Measurements from ENCODE around the gene CLEC19A. TPM values are rescaled to one million over a fixed set of nuclear protein-coding genes. Genes with fewer than 3 reads are reported as not detected.

CLEC19A gene
- total and polyA plus RNA-seq, 2 experiments from 2014 or later, result not detected

DNA sequence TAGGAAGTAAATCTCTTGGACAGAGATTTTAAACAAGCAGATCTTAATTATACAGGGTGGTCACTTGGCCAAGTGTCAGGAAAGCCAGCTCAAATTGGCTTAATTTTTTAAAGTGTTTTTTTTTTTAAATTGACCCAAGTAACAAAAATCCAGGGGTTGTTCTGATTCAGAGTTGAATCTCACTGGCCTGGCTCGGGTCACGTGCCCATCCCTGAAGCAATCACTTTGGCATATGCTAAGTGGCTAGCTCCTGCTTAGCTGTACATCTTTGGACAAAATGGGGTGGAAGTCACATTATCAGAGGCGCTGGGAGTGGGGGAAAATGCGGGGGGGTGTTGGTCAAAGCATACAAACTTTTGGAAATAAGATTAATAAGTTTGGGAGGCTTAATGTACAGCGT is 23.6 kb downstream of the CLEC19A start:
- Histone ChIP-seq H3K79me2 (replicated peaks; ENCODE audit: insufficient read depth) (no peaks in the 10 kb centered on the region), H3K27ac (ENCODE audit: low read depth) (no peak overlapping the region), H4K20me1 (replicated peaks; ENCODE audit: insufficient read depth) (no peaks in the 10 kb centered on the region), H3K9me2 (ENCODE audit: insufficient read depth) (0 out of 2 replicates have a peak, but pooled peaks cover 3% of the 10 kb centered on the region), H3F3A (replicated peaks; ENCODE audit: low read depth) (no peaks in the 10 kb centered on the region), H2AFZ (no peak overlapping the region), H3K4me1 (ENCODE audit: insufficient read depth) (no peaks in the 10 kb centered on the region), H3K27me3 (ENCODE audit: insufficient read depth) (no peaks in the 10 kb centered on the region), H3K4me2 (no peak overlapping the region), H3K4me3 (no peak overlapping the region), H3K36me3 (ENCODE audit: insufficient read depth) (no peaks in the 10 kb centered on the region)
- peaks cover 14% of the 10 kb centered on the region for H3K36me3 Mint-ChIP-seq (ENCODE audit: low read depth)
- no peak overlapping the region for H3K27ac Mint-ChIP-seq
- DNase-seq (ENCODE audit: low spot score) (no peak), ATAC-seq (no peak)
- H3K4me1 Mint-ChIP-seq, result peaks cover 2% of the 10 kb centered on the region; the same call in 2 of the 3 replicates
- peaks cover 15% of the 10 kb centered on the region for H3K9me3 Mint-ChIP-seq
- H3K4me3 Mint-ChIP-seq, result no peak overlapping the region
- H3K27me3 Mint-ChIP-seq (ENCODE audit: insufficient read depth, low read depth, poor library complexity), result peaks cover 4% of the 10 kb centered on the region
- TF ChIP-seq POLR2AphosphoS5 (IDR thresholded peaks at IDR 0.05; ENCODE audit: low read depth) (no peak), STAT1 (IDR thresholded peaks at IDR 0.05; ENCODE audit: unreplicated experiment) (no peak), EZH2phosphoT487 (IDR thresholded peaks at IDR 0.05; ENCODE audit: unreplicated experiment) (no peak), NANOG (IDR thresholded peaks at IDR 0.05; ENCODE audit: borderline replicate concordance) (no peak), ZNF331 (CRISPR knock-in tag; IDR thresholded peaks at IDR 0.05; ENCODE audit: low read depth) (no peak), CREB1 (CRISPR knock-in tag; IDR thresholded peaks at IDR 0.05; ENCODE audit: low read depth) (no peak), JUNB (IDR thresholded peaks at IDR 0.05; ENCODE audit: unreplicated experiment) (no peak), EZH2 (IDR thresholded peaks at IDR 0.05; ENCODE audit: low read depth, unreplicated experiment) (no peak), ZNF114 (CRISPR knock-in tag; IDR thresholded peaks at IDR 0.05) (no peak)
- TF ChIP-seq, protein P1, sequence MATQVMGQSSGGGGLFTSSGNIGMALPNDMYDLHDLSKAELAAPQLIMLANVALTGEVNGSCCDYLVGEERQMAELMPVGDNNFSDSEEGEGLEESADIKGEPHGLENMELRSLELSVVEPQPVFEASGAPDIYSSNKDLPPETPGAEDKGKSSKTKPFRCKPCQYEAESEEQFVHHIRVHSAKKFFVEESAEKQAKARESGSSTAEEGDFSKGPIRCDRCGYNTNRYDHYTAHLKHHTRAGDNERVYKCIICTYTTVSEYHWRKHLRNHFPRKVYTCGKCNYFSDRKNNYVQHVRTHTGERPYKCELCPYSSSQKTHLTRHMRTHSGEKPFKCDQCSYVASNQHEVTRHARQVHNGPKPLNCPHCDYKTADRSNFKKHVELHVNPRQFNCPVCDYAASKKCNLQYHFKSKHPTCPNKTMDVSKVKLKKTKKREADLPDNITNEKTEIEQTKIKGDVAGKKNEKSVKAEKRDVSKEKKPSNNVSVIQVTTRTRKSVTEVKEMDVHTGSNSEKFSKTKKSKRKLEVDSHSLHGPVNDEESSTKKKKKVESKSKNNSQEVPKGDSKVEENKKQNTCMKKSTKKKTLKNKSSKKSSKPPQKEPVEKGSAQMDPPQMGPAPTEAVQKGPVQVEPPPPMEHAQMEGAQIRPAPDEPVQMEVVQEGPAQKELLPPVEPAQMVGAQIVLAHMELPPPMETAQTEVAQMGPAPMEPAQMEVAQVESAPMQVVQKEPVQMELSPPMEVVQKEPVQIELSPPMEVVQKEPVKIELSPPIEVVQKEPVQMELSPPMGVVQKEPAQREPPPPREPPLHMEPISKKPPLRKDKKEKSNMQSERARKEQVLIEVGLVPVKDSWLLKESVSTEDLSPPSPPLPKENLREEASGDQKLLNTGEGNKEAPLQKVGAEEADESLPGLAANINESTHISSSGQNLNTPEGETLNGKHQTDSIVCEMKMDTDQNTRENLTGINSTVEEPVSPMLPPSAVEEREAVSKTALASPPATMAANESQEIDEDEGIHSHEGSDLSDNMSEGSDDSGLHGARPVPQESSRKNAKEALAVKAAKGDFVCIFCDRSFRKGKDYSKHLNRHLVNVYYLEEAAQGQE (IDR thresholded peaks at IDR 0.05; ENCODE audit: unreplicated experiment), result no peak
- TF ChIP-seq, protein P2, sequence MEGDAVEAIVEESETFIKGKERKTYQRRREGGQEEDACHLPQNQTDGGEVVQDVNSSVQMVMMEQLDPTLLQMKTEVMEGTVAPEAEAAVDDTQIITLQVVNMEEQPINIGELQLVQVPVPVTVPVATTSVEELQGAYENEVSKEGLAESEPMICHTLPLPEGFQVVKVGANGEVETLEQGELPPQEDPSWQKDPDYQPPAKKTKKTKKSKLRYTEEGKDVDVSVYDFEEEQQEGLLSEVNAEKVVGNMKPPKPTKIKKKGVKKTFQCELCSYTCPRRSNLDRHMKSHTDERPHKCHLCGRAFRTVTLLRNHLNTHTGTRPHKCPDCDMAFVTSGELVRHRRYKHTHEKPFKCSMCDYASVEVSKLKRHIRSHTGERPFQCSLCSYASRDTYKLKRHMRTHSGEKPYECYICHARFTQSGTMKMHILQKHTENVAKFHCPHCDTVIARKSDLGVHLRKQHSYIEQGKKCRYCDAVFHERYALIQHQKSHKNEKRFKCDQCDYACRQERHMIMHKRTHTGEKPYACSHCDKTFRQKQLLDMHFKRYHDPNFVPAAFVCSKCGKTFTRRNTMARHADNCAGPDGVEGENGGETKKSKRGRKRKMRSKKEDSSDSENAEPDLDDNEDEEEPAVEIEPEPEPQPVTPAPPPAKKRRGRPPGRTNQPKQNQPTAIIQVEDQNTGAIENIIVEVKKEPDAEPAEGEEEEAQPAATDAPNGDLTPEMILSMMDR (conservative IDR thresholded peaks at IDR 0.05; ENCODE audit: low read depth in 2 of 2), result no peak
- TF ChIP-seq, protein P3, sequence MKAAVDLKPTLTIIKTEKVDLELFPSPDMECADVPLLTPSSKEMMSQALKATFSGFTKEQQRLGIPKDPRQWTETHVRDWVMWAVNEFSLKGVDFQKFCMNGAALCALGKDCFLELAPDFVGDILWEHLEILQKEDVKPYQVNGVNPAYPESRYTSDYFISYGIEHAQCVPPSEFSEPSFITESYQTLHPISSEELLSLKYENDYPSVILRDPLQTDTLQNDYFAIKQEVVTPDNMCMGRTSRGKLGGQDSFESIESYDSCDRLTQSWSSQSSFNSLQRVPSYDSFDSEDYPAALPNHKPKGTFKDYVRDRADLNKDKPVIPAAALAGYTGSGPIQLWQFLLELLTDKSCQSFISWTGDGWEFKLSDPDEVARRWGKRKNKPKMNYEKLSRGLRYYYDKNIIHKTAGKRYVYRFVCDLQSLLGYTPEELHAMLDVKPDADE (IDR thresholded peaks at IDR 0.05), result no peak
- TF ChIP-seq, protein P4, sequence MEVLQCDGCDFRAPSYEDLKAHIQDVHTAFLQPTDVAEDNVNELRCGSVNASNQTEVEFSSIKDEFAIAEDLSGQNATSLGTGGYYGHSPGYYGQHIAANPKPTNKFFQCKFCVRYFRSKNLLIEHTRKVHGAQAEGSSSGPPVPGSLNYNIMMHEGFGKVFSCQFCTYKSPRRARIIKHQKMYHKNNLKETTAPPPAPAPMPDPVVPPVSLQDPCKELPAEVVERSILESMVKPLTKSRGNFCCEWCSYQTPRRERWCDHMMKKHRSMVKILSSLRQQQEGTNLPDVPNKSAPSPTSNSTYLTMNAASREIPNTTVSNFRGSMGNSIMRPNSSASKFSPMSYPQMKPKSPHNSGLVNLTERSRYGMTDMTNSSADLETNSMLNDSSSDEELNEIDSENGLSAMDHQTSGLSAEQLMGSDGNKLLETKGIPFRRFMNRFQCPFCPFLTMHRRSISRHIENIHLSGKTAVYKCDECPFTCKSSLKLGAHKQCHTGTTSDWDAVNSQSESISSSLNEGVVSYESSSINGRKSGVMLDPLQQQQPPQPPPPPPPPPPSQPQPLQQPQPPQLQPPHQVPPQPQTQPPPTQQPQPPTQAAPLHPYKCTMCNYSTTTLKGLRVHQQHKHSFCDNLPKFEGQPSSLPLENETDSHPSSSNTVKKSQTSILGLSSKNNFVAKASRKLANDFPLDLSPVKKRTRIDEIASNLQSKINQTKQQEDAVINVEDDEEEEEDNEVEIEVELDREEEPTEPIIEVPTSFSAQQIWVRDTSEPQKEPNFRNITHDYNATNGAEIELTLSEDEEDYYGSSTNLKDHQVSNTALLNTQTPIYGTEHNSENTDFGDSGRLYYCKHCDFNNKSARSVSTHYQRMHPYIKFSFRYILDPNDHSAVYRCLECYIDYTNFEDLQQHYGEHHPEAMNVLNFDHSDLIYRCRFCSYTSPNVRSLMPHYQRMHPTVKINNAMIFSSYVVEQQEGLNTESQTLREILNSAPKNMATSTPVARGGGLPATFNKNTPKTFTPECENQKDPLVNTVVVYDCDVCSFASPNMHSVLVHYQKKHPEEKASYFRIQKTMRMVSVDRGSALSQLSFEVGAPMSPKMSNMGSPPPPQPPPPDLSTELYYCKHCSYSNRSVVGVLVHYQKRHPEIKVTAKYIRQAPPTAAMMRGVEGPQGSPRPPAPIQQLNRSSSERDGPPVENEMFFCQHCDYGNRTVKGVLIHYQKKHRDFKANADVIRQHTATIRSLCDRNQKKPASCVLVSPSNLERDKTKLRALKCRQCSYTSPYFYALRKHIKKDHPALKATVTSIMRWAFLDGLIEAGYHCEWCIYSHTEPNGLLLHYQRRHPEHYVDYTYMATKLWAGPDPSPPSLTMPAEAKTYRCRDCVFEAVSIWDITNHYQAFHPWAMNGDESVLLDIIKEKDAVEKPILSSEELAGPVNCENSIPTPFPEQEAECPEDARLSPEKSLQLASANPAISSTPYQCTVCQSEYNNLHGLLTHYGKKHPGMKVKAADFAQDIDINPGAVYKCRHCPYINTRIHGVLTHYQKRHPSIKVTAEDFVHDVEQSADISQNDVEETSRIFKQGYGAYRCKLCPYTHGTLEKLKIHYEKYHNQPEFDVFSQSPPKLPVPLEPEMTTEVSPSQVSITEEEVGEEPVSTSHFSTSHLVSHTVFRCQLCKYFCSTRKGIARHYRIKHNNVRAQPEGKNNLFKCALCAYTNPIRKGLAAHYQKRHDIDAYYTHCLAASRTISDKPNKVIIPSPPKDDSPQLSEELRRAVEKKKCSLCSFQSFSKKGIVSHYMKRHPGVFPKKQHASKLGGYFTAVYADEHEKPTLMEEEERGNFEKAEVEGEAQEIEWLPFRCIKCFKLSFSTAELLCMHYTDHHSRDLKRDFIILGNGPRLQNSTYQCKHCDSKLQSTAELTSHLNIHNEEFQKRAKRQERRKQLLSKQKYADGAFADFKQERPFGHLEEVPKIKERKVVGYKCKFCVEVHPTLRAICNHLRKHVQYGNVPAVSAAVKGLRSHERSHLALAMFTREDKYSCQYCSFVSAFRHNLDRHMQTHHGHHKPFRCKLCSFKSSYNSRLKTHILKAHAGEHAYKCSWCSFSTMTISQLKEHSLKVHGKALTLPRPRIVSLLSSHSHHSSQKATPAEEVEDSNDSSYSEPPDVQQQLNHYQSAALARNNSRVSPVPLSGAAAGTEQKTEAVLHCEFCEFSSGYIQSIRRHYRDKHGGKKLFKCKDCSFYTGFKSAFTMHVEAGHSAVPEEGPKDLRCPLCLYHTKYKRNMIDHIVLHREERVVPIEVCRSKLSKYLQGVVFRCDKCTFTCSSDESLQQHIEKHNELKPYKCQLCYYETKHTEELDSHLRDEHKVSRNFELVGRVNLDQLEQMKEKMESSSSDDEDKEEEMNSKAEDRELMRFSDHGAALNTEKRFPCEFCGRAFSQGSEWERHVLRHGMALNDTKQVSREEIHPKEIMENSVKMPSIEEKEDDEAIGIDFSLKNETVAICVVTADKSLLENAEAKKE (CRISPR knock-in tag; IDR thresholded peaks at IDR 0.05), result no peak
